HG02852 (cell line): ENCODE results near the gene OIT3.

ENCODE experiments used
- ATAC-seq: cut with Tn5 transposase; IDR thresholded peaks from one replicate; pipeline ENCODE4 v1.9.1; 2021; ENCODE audit warnings: mild to moderate bottlenecking, moderate library complexity; ENCODE audit not compliant: unreplicated experiment

Gene OIT3

GRCh38 chr10:72951760-72952159, 58.2 kb downstream of the OIT3 start:
- ATAC-seq = no peak

GRCh38 chr10:72952189-72952588, 58.6 kb downstream of the OIT3 start:
- no peak for ATAC-seq

- no peak for ATAC-seq
These were observed 59.2 kb downstream of the OIT3 start for GRCh38 chr10:72952642-72953158.

DNA sequence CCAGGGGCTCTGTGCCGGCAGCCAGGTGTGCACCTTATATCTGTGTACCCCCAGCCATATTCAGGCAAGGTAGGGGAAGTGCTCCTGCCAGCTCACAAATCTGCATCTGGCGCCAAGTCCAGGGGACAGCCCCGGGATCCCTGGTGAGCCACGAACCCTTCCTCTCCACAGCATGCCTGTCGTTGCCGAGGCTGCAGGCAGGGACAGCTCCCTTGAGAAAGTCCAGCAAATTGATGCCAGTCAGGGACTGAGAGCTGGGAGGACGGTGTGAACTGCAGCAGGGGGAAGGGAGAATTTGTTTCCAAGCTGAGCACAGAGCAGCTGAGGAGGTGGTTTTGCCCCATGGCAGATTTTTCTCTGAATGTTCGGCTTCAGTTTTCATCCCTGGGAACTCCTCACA, 60.1 kb downstream of the OIT3 start:
- no peak for ATAC-seq

DNA sequence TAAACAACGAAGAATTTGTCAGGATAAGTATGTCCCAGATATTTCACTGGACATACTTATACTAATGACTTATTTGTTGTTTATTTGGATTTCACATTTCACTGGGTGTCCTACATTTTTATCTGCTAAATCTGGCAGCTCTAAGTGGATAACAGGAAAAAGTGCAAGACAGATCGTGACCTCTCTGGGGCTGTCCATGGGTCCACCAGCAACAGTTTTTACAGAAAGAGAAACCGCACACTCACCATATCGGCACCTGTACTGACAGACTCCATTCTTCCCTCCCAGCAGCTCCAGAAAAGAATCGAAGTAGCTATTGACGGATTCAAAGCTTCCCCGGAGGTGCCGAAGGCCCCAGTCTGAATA, 60.7 kb downstream of the OIT3 start:
- no peak for ATAC-seq

GRCh38 chr10:72954596-72955554, 61.3 kb downstream of the OIT3 start, which contains the start of gene PLA2G12B:
Gene PLA2G12B (minus strand): TSS chr10:72954806. CDS start chr10:72954685, 121 bp downstream.
- no peak for ATAC-seq

- ATAC-seq = no peak
These were observed 62.5 kb downstream of the OIT3 start for GRCh38 chr10:72956001-72956400.

DNA sequence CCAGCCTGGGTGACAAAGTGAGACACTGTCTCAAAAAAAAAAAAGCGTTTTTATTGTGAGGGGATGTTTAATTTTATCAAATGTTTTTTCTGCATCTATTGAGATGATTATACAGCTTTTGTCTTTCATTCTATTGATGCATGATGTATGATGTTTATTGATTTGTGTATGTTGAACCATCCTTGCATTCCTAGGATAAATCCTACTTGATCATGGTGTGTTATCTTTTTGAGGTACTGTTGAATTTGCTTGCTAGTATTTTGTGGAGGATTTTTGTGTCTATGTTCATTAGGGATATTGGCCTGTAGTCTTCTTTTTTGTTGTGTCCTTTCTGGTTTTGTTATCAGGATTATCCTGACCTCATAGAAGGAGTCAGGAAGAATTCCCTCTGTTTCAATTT, 83.3 kb downstream of the OIT3 start:
- ATAC-seq = no peak

DNA sequence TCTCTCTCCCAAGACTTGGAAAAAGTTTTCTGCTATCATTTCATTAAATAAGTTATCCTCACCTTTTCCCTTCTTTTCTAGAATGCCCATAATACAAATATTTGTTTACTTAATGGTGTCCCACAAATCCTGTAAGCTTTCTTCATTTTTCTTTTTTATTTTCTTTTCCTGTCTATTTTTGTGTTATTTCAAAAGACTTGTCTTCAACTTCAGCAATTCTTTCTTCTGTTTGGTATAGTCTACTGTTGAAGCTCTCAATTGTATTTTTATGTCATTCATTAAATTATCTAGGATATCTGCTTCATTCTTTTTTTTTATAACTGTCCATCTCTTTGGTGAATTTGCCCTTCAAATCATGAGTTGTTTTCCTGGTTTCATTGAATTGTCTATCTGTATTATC, 86.2 kb downstream of the OIT3 start:
- ATAC-seq = no peak

DNA sequence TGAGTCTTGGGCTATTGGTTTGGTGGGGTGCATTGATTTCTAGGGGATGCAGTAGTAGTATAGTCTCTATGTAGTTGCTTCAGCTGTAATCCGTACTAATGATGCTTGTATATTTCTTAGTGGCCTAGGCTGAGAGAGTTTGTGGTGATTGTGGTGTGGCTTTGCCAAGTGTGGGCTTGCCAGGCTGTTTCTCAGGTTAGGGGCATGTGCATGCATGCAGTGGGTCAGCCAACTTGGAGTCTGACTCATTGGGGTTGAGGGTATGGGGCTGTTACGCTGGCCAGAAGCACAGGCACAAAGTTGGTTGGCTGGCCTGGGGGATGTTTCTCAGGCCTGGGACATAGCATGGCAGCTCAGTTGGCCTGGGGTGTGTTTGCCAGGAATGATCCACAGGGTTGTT, 86.8 kb downstream of the OIT3 start:
- ATAC-seq = no peak

DNA sequence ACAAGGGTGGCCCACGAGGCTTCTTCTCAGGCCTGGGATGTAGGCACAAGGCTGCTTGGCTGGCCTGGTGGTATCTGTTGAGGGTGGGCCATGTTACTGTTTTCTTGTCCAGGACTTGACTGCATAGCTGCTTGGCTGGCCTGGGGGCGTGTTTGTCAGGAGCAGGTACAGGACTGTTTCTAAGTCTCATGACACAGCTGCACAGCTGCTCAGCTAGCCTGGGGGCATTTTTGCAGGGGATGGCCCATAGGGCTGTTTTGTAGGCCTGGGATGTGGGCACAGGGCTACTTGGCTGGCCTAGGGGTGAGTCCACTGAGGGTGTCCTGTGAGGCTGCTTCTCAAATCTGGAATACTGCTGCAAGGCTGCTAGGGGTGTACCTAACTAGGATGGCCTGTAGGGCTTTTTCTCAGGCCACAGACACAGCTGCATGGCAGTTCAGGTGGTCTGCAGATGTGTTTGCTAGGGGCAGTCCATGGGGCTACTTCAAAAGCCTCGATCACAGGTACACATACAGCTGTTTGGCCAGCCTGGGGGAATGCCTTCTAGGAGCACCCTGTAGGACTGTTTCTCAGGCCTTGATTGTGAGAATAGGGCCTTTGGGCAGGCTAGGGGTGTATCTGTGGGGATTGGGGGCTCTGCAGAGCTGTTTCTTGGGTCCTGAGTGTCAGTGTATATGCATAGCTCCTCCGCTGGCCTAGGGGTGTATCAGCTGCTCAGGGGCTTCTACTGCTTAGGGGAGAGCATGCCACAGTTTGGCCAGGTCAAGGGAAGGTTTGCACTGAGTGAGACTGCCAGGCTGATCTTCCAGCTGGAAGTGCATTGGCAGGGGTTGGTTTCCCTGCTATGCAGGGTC, 87.7 kb downstream of the OIT3 start:
- no peak for ATAC-seq

- no peak for ATAC-seq
These were observed 88.5 kb downstream of the OIT3 start for GRCh38 chr10:72981882-72982529.
